ENCODE data around the gene ENO2.

DNA sequence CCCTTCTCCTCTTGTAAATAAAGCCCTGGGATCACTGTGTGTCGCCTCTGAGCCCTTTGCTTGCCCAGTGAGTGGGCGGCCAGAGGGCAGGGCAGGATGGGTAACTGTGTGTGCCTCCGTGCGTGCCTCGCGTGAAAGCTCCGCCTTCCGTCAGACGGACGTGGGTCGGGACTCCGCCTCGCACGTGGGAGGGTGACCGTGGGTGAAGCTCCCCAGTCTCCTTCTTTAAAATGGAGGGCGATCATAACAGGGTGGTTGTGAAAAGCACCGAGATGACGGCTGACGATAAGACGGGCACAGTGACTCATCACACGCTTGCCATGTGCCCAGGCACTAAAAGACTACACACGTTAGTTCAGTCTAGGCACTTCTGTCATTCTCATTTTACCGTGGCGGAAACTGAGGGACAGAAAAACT lies 46.9 kb downstream of the ENO2 start:
- TF ChIP-seq CTCF (IDR thresholded peaks at IDR 0.05; ENCODE audit: low read length), result no peak
- no peak for TF ChIP-seq EZH2phosphoT487 (IDR thresholded peaks at IDR 0.05; ENCODE audit: low read length)

Data from MM.1S (cell line).